SK-N-SH (cell line): ENCODE results near the gene EPHB2. TPM values are rescaled to one million over a fixed set of nuclear protein-coding genes. Genes with fewer than 3 reads are reported as not detected.

Experiments used
- CTCF ChIA-PET: fragments of 300-600, 350-600 bp; formaldehyde crosslinking; extraction: SDS; loops from one replicate; lab custom pipeline; 2021; lab: Yijun Ruan, JAX
- POLR2A ChIA-PET: fragments of 350-600 bp; sonication (Branson Sonifier 250); formaldehyde crosslinking; extraction: SDS; loops from one replicate; lab custom pipeline; 2020; ENCODE audit warnings: antibody characterized with exemption, inconsistent platforms; lab: Yijun Ruan, JAX
- DNase-seq: peaks from one replicate; pipeline ENCODE4 v3.0.0; 2012
- H2AFZ ChIP-seq: fragments of 200-600 bp; sonication (generic); 2 replicates; pipeline ENCODE4 v1.8.1; 2016; ENCODE audit warnings: antibody characterized with exemption, mild to moderate bottlenecking, low read depth
- H3F3A ChIP-seq: fragments of 200-600 bp; sonication (generic); replicated peaks from 2 replicates; pipeline ENCODE3; 2016; ENCODE audit warnings: antibody characterized with exemption, mild to moderate bottlenecking; ENCODE audit not compliant: insufficient read depth
- H3K27ac ChIP-seq, 2 experiments: fragments of 200-500 bp in 1 of 2; fragments of 200-600 bp in 1 of 2; sonication (Bioruptor generic) in 1 of 2; sonication (generic), shearing (Covaris generic) in 1 of 2; 2 replicates each; pipeline versions ENCODE4 v1.5.1 to v1.6.1; 2014 to 2016; ENCODE audit warnings: low read depth in 2 of 2, inconsistent platforms in 1 of 2, low read length in 1 of 2, mild to moderate bottlenecking in 1 of 2, mixed read lengths in 1 of 2
- H3K27me3 ChIP-seq: fragments of 200-600 bp; sonication (generic), shearing (Covaris generic); 2 replicates; pipeline ENCODE4 v1.6.1; 2016; ENCODE audit warnings: mixed run types; ENCODE audit not compliant: insufficient read depth
- H3K36me3 ChIP-seq, 2 experiments: fragments of 200-500 bp in 1 of 2; fragments of 200-600 bp in 1 of 2; sonication (Bioruptor generic) in 1 of 2; sonication (generic) in 1 of 2; replicated peaks in 1 of 2; 2 replicates each; pipeline versions ENCODE3 to v1.5.1; 2014 to 2016; ENCODE audit warnings: low read length in 1 of 2, mild to moderate bottlenecking in 1 of 2; ENCODE audit not compliant: insufficient read depth in 2 of 2, control insufficient read depth in 1 of 2
- H3K4me1 ChIP-seq, 2 experiments: fragments of 200-500 bp in 1 of 2; fragments of 200-600 bp in 1 of 2; sonication (Bioruptor generic) in 1 of 2; sonication (generic), shearing (Covaris generic) in 1 of 2; 2 replicates each; pipeline versions ENCODE4 v1.5.1 to v1.6.1; 2014 to 2016; ENCODE audit warnings: low read depth in 1 of 2, low read length in 1 of 2, mixed run types in 1 of 2; ENCODE audit not compliant: insufficient read depth in 2 of 2, control insufficient read depth in 1 of 2
- H3K4me2 ChIP-seq: fragments of 200-600 bp; sonication (generic), shearing (Covaris generic); 2 replicates; pipeline ENCODE4 v1.6.1; 2017; ENCODE audit warnings: mixed run types
- H3K4me3 ChIP-seq, 2 experiments: fragments of 200-500 bp in 1 of 2; fragments of 200-600 bp in 1 of 2; sonication (Bioruptor generic) in 1 of 2; sonication (generic), shearing (Covaris generic) in 1 of 2; 2 replicates each; pipeline versions ENCODE4 v1.5.1 to v1.8.1; 2014 to 2016; ENCODE audit warnings: low read depth in 2 of 2, inconsistent platforms in 1 of 2, low read length in 1 of 2, mild to moderate bottlenecking in 1 of 2, mixed read lengths in 1 of 2, moderate library complexity in 1 of 2
- H3K79me2 ChIP-seq: fragments of 200-600 bp; sonication (generic); 2 replicates; pipeline ENCODE4 v1.8.1; 2017; ENCODE audit warnings: mild to moderate bottlenecking; ENCODE audit not compliant: insufficient read depth
- H3K9ac ChIP-seq: fragments of 200-600 bp; sonication (generic); 2 replicates; pipeline ENCODE4 v1.6.1; 2017; ENCODE audit warnings: mixed run types
- H3K9me2 ChIP-seq: fragments of 200-600 bp; sonication (generic); 2 replicates; pipeline ENCODE4 v1.6.1; 2017; ENCODE audit warnings: mixed run types
- H3K9me3 ChIP-seq: fragments of 200-600 bp; sonication (generic); 2 replicates; pipeline ENCODE4 v1.6.1; 2017; ENCODE audit warnings: mixed run types, mild to moderate bottlenecking, moderate library complexity
- H4K20me1 ChIP-seq: fragments of 200-600 bp; sonication (generic); 2 replicates; pipeline ENCODE4 v1.6.1; 2017; ENCODE audit warnings: mild to moderate bottlenecking, mixed run types; ENCODE audit not compliant: insufficient read depth
- CHD2 ChIP-seq: fragments of 150-350 bp; IDR thresholded peaks from 2 replicates; pipeline ENCODE4 v1.6.1; 2018; ENCODE audit warnings: low read length; ENCODE audit not compliant: partially characterized antibody
- CTCF ChIP-seq: fragments of 200-600 bp; sonication (generic); IDR thresholded peaks from 2 replicates; pipeline ENCODE4 v1.6.1; 2017; ENCODE audit warnings: antibody characterized with exemption, mild to moderate bottlenecking, moderate library complexity
- EP300 ChIP-seq, 2 experiments: IDR thresholded peaks; 2 replicates each; pipeline versions ENCODE4 v1.4.0 to v1.6.1; 2012; ENCODE audit warnings: borderline replicate concordance in 1 of 2, low read depth in 1 of 2, low read length in 1 of 2
- EZH2phosphoT487 ChIP-seq: fragments of 200-600 bp; sonication (generic); IDR thresholded peaks from 2 replicates; pipeline ENCODE4 v1.6.1; 2017; ENCODE audit warnings: low read depth, mixed run types, mild to moderate bottlenecking, antibody characterized with exemption, moderate library complexity, borderline replicate concordance
- FOXJ3 ChIP-seq: sonication (generic); formaldehyde crosslinking; IDR thresholded peaks from 2 replicates; pipeline ENCODE4 v1.5.1; 2020; ENCODE audit warnings: mild to moderate bottlenecking, missing genetic modification reagents
- GABPA ChIP-seq: IDR thresholded peaks from 2 replicates; pipeline ENCODE4 v1.4.0; 2012; ENCODE audit warnings: low read depth, mild to moderate bottlenecking
- JUND ChIP-seq: IDR thresholded peaks from 2 replicates; pipeline ENCODE4 v1.4.0; 2012
- MEF2A ChIP-seq: IDR thresholded peaks from 2 replicates; pipeline ENCODE4 v1.4.0; 2012; ENCODE audit warnings: low read depth, borderline replicate concordance
- PBX3 ChIP-seq: IDR thresholded peaks from 2 replicates; pipeline ENCODE4; 2012
- POLR2AphosphoS5 ChIP-seq: IDR thresholded peaks from 2 replicates; pipeline ENCODE4 v1.6.1; 2012; ENCODE audit warnings: low read depth, low read length
- RAD21 ChIP-seq: IDR thresholded peaks from 2 replicates; pipeline ENCODE4 v1.6.1; 2012; ENCODE audit warnings: mild to moderate bottlenecking, low read length
- RCOR1 ChIP-seq: fragments of 150-350 bp; IDR thresholded peaks from 2 replicates; pipeline ENCODE4 v1.6.1; 2017; ENCODE audit warnings: antibody characterized with exemption, low read length
- RXRA ChIP-seq: IDR thresholded peaks from 2 replicates; pipeline ENCODE4 v1.4.0; 2012; ENCODE audit warnings: low read depth, mild to moderate bottlenecking, borderline replicate concordance
- SIN3A ChIP-seq: IDR thresholded peaks from 2 replicates; pipeline ENCODE4 v1.6.1; 2012; ENCODE audit warnings: low read depth, mild to moderate bottlenecking, low read length, moderate library complexity, borderline replicate concordance
- TAF1 ChIP-seq: IDR thresholded peaks from 2 replicates; pipeline ENCODE4 v1.6.1; 2012; ENCODE audit warnings: low read depth, mild to moderate bottlenecking, low read length, moderate library complexity, borderline replicate concordance
- TCF12 ChIP-seq: IDR thresholded peaks from 2 replicates; pipeline ENCODE4 v1.4.0; 2012
- USF2 ChIP-seq: fragments of 150-350 bp; IDR thresholded peaks from 2 replicates; pipeline ENCODE4 v1.6.1; 2017; ENCODE audit warnings: antibody characterized with exemption, low read length, low read depth, borderline replicate concordance
- YY1 ChIP-seq: IDR thresholded peaks from 2 replicates; pipeline ENCODE4 v1.4.0; 2012; ENCODE audit warnings: low read depth, mild to moderate bottlenecking
- ZBTB33 ChIP-seq: IDR thresholded peaks from 2 replicates; pipeline ENCODE4 v1.4.0; 2012; ENCODE audit warnings: low read depth, borderline replicate concordance
- WGBS: methylation state at CpG from one replicate; pipeline ENCODE4 v1.1.6; 2017; ENCODE audit warnings: low lambda C conversion rate; 5-methylcytosine and 5-hydroxymethylcytosine counted together
- polyA plus RNA-seq, 3 experiments: library from polyadenylated mRNA; depleted of rRNA; stranded (reverse); fragments of >200 nt; gene quantifications; 2 replicates each; pipeline ENCODE4 v1.2.3, GENCODE V29; 2012

EPHB2 gene
- polyA plus RNA-seq, 1 of the 3 experiments (the other 2 are of a cell fraction) = 25.2 TPM

GRCh38 chr1:22854688-22855565 is 144.3 kb downstream of the EPHB2 start:
- no peak for DNase-seq
- TF ChIP-seq YY1 (no peak), TAF1 (no peak), POLR2AphosphoS5 (no peak), PBX3 (no peak)
- peaks cover 0 to 20% of the 10 kb centered on the region in 2 experiments; a peak in 1 of 4 replicates for H3K4me1 ChIP-seq
- ChIA-PET CTCF (interaction anchor here (1.6 to 8.9 kb wide), 3 partner anchors 7 to 150 kb away, joined by 3 to 67 read pairs (median 12); no protein-coding TSS in a partner anchor), POLR2A (no interaction called here)
- WGBS = 97% methylated on average over 3 of the region's 6 CpGs
- H2AFZ ChIP-seq = no peak overlapping the region
- no peak overlapping the region for H3K4me2 ChIP-seq
- no peaks in the 10 kb centered on the region for H3K36me3 ChIP-seq
- no peaks in the 10 kb centered on the region for H3K9me2 ChIP-seq
- no peaks in the 10 kb centered on the region for H4K20me1 ChIP-seq
- H3K9me3 ChIP-seq = no peaks in the 10 kb centered on the region
- H3K9ac ChIP-seq = no peak overlapping the region
- no peak overlapping the region for H3K4me3 ChIP-seq
- no peaks in the 10 kb centered on the region for H3K79me2 ChIP-seq
- H3F3A ChIP-seq = no peaks in the 10 kb centered on the region
- H3K27me3 ChIP-seq = no peaks in the 10 kb centered on the region
- H3K27ac ChIP-seq = no peak overlapping the region

- no peaks in the 10 kb centered on the region for H3K9me2 ChIP-seq
- no peaks in the 10 kb centered on the region for H3F3A ChIP-seq
- H4K20me1 ChIP-seq = no peaks in the 10 kb centered on the region
- no peak overlapping the region for H3K27ac ChIP-seq
- H3K4me1 ChIP-seq = peaks cover 0 to 9% of the 10 kb centered on the region in 2 experiments; a peak in 1 of 4 replicates
- WGBS = 73% methylated on average over 4 of the region's 15 CpGs
- DNase-seq = no peak
- no peak overlapping the region for H2AFZ ChIP-seq
- H3K9me3 ChIP-seq = no peaks in the 10 kb centered on the region
- H3K36me3 ChIP-seq = no peaks in the 10 kb centered on the region
- ChIA-PET POLR2A (no interaction called here), CTCF (interaction anchor here (1.6 to 9.8 kb wide), 3 partner anchors 12 to 151 kb away, joined by 3 to 166 read pairs (median 12); no protein-coding TSS in a partner anchor)
- no peak overlapping the region for H3K4me2 ChIP-seq
- H3K79me2 ChIP-seq = no peaks in the 10 kb centered on the region
- no peak overlapping the region for H3K4me3 ChIP-seq
- H3K9ac ChIP-seq = no peak overlapping the region
- no peaks in the 10 kb centered on the region for H3K27me3 ChIP-seq
- no peak for TF ChIP-seq MEF2A
- TF ChIP-seq RCOR1 = no peak
- no peak for TF ChIP-seq GABPA
- TF ChIP-seq SIN3A = no peak
- no peak for TF ChIP-seq FOXJ3 (CRISPR knock-in tag)
- TF ChIP-seq RAD21 = no peak
- TF ChIP-seq CTCF = no peak
- TF ChIP-seq JUND = no peak
- no peak for TF ChIP-seq RXRA
- no peak for TF ChIP-seq USF2
- no peak for TF ChIP-seq EZH2phosphoT487
- no peak for TF ChIP-seq POLR2AphosphoS5
- no peak for TF ChIP-seq ZBTB33
- TF ChIP-seq CHD2 = no peak
- TF ChIP-seq EP300 (IDR thresholded peaks at IDR 0.05; ENCODE audit: borderline replicate concordance in 1 of 2, low read depth in 1 of 2, low read length in 1 of 2) = no peak
- no peak for TF ChIP-seq TCF12
These were observed 145.3 kb downstream of the EPHB2 start for GRCh38 chr1:22855668-22856606.
